Fibroblast of pulmonary artery (primary cell): ENCODE data around the gene LTB4R.

Experiments used
- DNase-seq: peaks from one replicate; pipeline ENCODE4 v3.0.0-alpha.2; 2010; ENCODE audit warnings: low read depth
- H3K4me3 ChIP-seq: replicated peaks from 2 replicates; pipeline ENCODE4 v1.5.1; 2011; ENCODE audit warnings: low read depth, mild to moderate bottlenecking, control low read depth, low read length, moderate library complexity
- CTCF ChIP-seq: IDR thresholded peaks from 2 replicates; pipeline ENCODE4 v1.5.1; 2011; ENCODE audit warnings: mild to moderate bottlenecking, control low read depth, low read length, inconsistent platforms; ENCODE audit errors: missing control alignments

LTB4R gene

GRCh38 chr14:24312736-24313507 lies 1.6 kb downstream of the LTB4R start:
- peak; percentile 51 for DNase-seq
- no peak for TF ChIP-seq CTCF
- H3K4me3 ChIP-seq: no peak overlapping the region

GRCh38 chr14:24313913-24314312 lies 2.6 kb downstream of the LTB4R start:
- no peak for DNase-seq
- no peak overlapping the region for H3K4me3 ChIP-seq
- TF ChIP-seq CTCF: no peak

GRCh38 chr14:24314377-24315193 lies 3.3 kb downstream of the LTB4R start:
- H3K4me3 ChIP-seq: no peak overlapping the region
- no peak for TF ChIP-seq CTCF
- DNase-seq: no peak

GRCh38 chr14:24315243-24315806 lies 4.0 kb downstream of the LTB4R start:
- no peak for DNase-seq
- H3K4me3 ChIP-seq: no peak overlapping the region
- no peak for TF ChIP-seq CTCF

GRCh38 chr14:24315807-24316596 lies 4.7 kb downstream of the LTB4R start:
- DNase-seq: no peak
- TF ChIP-seq CTCF: no peak
- H3K4me3 ChIP-seq: no peak overlapping the region

- DNase-seq: no peak
- TF ChIP-seq CTCF: no peak
- no peak overlapping the region for H3K4me3 ChIP-seq
These were observed 5.3 kb downstream of the LTB4R start for GRCh38 chr14:24316597-24316950.
